Measurements from ENCODE around the gene SYNGR1. TPM values are rescaled to one million over a fixed set of nuclear protein-coding genes. Genes with fewer than 3 reads are reported as not detected.
"Not testable (repeated sequence)": the region's sequence is repeated elsewhere in the genome, so short reads cannot be mapped to it uniquely, and the experiment has no call there.

Gene SYNGR1
- total RNA-seq, 1 donor from 2014 or later = 5.7 TPM

GRCh38 chr22:39330553-39330952, 19.2 kb upstream of the SYNGR1 start:
- H3K4me3 ChIP-seq (ENCODE audit: low read length in 3 of 3); H3K36me3 ChIP-seq (ENCODE audit: control insufficient read depth in 3 of 3, insufficient read depth in 3 of 3, low read length in 3 of 3); H3K27ac ChIP-seq (ENCODE audit: low read depth, low read length); H3K9ac ChIP-seq (ENCODE audit: low read depth in 1 of 3, low read length in 3 of 3); H3K9me3 ChIP-seq (ENCODE audit: control insufficient read depth in 3 of 3, low read length in 3 of 3); H3K4me1 ChIP-seq (ENCODE audit: control insufficient read depth in 3 of 3, insufficient read depth in 3 of 3, low read length in 3 of 3); H3K27me3 ChIP-seq (ENCODE audit: control insufficient read depth in 3 of 3, insufficient read depth in 3 of 3, low read length in 3 of 3): not testable (repeated sequence)

DNA sequence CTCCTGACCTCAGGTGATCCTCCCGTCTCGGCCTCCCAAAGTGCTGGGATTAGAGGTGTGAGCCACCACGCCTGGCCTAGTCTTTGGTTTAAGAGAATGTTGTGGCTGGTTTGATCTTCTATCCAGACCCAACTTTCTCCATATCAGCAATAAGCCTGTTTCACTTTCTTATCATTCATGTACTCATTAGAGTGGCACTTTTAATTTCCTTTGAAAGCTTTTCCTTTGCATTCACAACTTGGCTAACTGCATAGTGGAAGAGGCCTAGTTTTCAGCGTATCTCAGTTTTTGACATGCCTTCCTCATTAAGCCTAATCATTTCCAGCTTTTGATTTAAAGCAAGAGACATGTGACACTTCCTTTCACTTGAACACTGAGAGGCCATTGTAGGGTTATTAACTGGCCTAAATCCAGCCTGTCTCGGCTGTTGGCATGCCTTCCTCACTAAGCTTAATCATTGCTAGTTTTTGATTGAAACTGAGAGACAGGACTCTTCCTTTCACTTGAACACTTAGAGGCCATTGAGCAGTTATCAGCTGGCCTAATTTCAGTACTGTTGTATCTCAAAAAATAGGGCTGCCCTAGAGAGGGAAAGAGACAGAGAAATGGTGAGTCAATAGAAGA, 17.2 kb upstream of the SYNGR1 start:
- Histone ChIP-seq H3K4me1 (ENCODE audit: control insufficient read depth in 3 of 3, insufficient read depth in 3 of 3, low read length in 3 of 3) (peaks cover 0 to 3% (median 0%) of the 10 kb centered on the region in 3 donors), H3K36me3 (ENCODE audit: control insufficient read depth in 3 of 3, insufficient read depth in 3 of 3, low read length in 3 of 3) (no peaks in the 10 kb centered on the region), H3K4me3 (ENCODE audit: low read length in 3 of 3) (no peak overlapping the region), H3K27ac (ENCODE audit: low read depth, low read length) (no peak overlapping the region), H3K27me3 (ENCODE audit: control insufficient read depth in 3 of 3, insufficient read depth in 3 of 3, low read length in 3 of 3) (no peaks in the 10 kb centered on the region), H3K9ac (ENCODE audit: low read depth in 1 of 3, low read length in 3 of 3) (no peak overlapping the region), H3K9me3 (ENCODE audit: control insufficient read depth in 3 of 3, low read length in 3 of 3) (no peaks in the 10 kb centered on the region)

- Histone ChIP-seq H3K9me3 (ENCODE audit: control insufficient read depth in 3 of 3, low read length in 3 of 3) (no peaks in the 10 kb centered on the region), H3K27ac (ENCODE audit: low read depth, low read length) (no peak overlapping the region), H3K27me3 (ENCODE audit: control insufficient read depth in 3 of 3, insufficient read depth in 3 of 3, low read length in 3 of 3) (no peaks in the 10 kb centered on the region), H3K4me3 (ENCODE audit: low read length in 3 of 3) (no peak overlapping the region), H3K4me1 (ENCODE audit: control insufficient read depth in 3 of 3, insufficient read depth in 3 of 3, low read length in 3 of 3) (no peaks in the 10 kb centered on the region), H3K36me3 (ENCODE audit: control insufficient read depth in 3 of 3, insufficient read depth in 3 of 3, low read length in 3 of 3) (no peaks in the 10 kb centered on the region), H3K9ac (ENCODE audit: low read depth in 1 of 3, low read length in 3 of 3) (no peak overlapping the region)
Observed at GRCh38 chr22:39336411-39336810, 13.4 kb upstream of the SYNGR1 start.

- not testable (repeated sequence) for H3K9ac ChIP-seq (ENCODE audit: low read depth in 1 of 3, low read length in 3 of 3); H3K4me3 ChIP-seq (ENCODE audit: low read length in 3 of 3); H3K27me3 ChIP-seq (ENCODE audit: control insufficient read depth in 3 of 3, insufficient read depth in 3 of 3, low read length in 3 of 3); H3K9me3 ChIP-seq (ENCODE audit: control insufficient read depth in 3 of 3, low read length in 3 of 3); H3K27ac ChIP-seq (ENCODE audit: low read depth, low read length); H3K36me3 ChIP-seq (ENCODE audit: control insufficient read depth in 3 of 3, insufficient read depth in 3 of 3, low read length in 3 of 3); H3K4me1 ChIP-seq (ENCODE audit: control insufficient read depth in 3 of 3, insufficient read depth in 3 of 3, low read length in 3 of 3)
Observed at GRCh38 chr22:39339775-39340174, 10.0 kb upstream of the SYNGR1 start.

GRCh38 chr22:39341179-39341578, 8.6 kb upstream of the SYNGR1 start:
- Histone ChIP-seq H3K9ac (ENCODE audit: low read depth in 1 of 3, low read length in 3 of 3) (no peak overlapping the region), H3K36me3 (ENCODE audit: control insufficient read depth in 3 of 3, insufficient read depth in 3 of 3, low read length in 3 of 3) (no peaks in the 10 kb centered on the region), H3K4me3 (ENCODE audit: low read length in 3 of 3) (no peak overlapping the region), H3K4me1 (ENCODE audit: control insufficient read depth in 3 of 3, insufficient read depth in 3 of 3, low read length in 3 of 3) (peaks cover 0 to 5% (median 5%) of the 10 kb centered on the region in 3 donors), H3K27ac (ENCODE audit: low read depth, low read length) (no peak overlapping the region), H3K9me3 (ENCODE audit: control insufficient read depth in 3 of 3, low read length in 3 of 3) (no peaks in the 10 kb centered on the region), H3K27me3 (ENCODE audit: control insufficient read depth in 3 of 3, insufficient read depth in 3 of 3, low read length in 3 of 3) (no peaks in the 10 kb centered on the region)

GRCh38 chr22:39343259-39344045, 6.3 kb upstream of the SYNGR1 start:
- H3K4me1 ChIP-seq (ENCODE audit: control insufficient read depth in 3 of 3, insufficient read depth in 3 of 3, low read length in 3 of 3) = peaks cover 0 to 5% (median 5%) of the 10 kb centered on the region in 3 donors
- no peaks in the 10 kb centered on the region for H3K9me3 ChIP-seq (ENCODE audit: control insufficient read depth in 3 of 3, low read length in 3 of 3)
- no peaks in the 10 kb centered on the region for H3K36me3 ChIP-seq (ENCODE audit: control insufficient read depth in 3 of 3, insufficient read depth in 3 of 3, low read length in 3 of 3)
- H3K9ac ChIP-seq (ENCODE audit: low read depth in 1 of 3, low read length in 3 of 3) = peak overlapping the region in 1 of 3 donors; percentile 40
- H3K4me3 ChIP-seq (ENCODE audit: low read length in 3 of 3) = no peak overlapping the region
- H3K27me3 ChIP-seq (ENCODE audit: control insufficient read depth in 3 of 3, insufficient read depth in 3 of 3, low read length in 3 of 3) = no peaks in the 10 kb centered on the region
- H3K27ac ChIP-seq (ENCODE audit: low read depth, low read length) = no peak overlapping the region

DNA sequence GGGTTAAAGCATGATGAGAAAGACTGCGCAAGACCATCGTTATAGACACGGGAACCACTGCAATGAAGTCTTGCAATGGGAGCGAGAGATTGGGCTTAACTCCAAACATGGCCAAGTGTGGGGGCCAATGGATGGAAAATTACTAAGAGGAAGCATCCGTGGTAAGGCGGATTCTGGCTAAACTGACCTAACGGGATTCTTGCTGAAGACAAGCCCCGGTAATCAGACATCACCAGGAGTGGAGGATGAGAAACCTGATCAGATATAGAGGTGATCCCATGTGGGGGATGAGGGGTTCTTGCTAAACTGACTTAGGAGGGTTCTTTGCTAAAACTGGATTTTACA, 5.8 kb upstream of the SYNGR1 start:
- Histone ChIP-seq H3K36me3 (ENCODE audit: control insufficient read depth in 3 of 3, insufficient read depth in 3 of 3, low read length in 3 of 3) (no peaks in the 10 kb centered on the region), H3K27me3 (ENCODE audit: control insufficient read depth in 3 of 3, insufficient read depth in 3 of 3, low read length in 3 of 3) (no peaks in the 10 kb centered on the region), H3K4me3 (ENCODE audit: low read length in 3 of 3) (no peak overlapping the region), H3K27ac (ENCODE audit: low read depth, low read length) (no peak overlapping the region), H3K9ac (ENCODE audit: low read depth in 1 of 3, low read length in 3 of 3) (no peak overlapping the region), H3K9me3 (ENCODE audit: control insufficient read depth in 3 of 3, low read length in 3 of 3) (no peaks in the 10 kb centered on the region), H3K4me1 (ENCODE audit: control insufficient read depth in 3 of 3, insufficient read depth in 3 of 3, low read length in 3 of 3) (peaks cover 0 to 7% (median 5%) of the 10 kb centered on the region in 3 donors)

DNA sequence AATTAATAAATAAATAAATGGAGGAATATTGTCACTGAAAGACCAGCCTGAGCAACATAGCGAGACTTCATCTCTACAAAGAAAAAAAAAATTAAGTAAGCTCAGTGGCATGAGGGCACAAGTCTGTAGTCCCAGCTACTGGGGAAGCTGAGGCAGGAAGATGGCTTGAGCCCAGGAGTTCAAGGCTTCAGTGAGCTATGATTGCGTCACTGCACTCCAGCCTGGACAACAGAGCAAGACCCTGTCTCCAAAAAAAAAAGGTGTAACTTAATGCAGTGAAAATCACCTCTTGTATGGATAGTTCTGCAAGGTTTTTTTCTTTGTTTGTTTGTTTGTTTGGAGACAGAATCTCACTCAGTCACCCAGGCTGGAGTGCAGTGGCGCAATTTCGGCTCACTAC, 4.6 kb upstream of the SYNGR1 start:
- H3K27me3 ChIP-seq (ENCODE audit: control insufficient read depth in 3 of 3, insufficient read depth in 3 of 3, low read length in 3 of 3) = no peaks in the 10 kb centered on the region
- no peak overlapping the region for H3K9ac ChIP-seq (ENCODE audit: low read depth in 1 of 3, low read length in 3 of 3)
- no peaks in the 10 kb centered on the region for H3K36me3 ChIP-seq (ENCODE audit: control insufficient read depth in 3 of 3, insufficient read depth in 3 of 3, low read length in 3 of 3)
- H3K4me1 ChIP-seq (ENCODE audit: control insufficient read depth in 3 of 3, insufficient read depth in 3 of 3, low read length in 3 of 3) = peaks cover 0 to 8% (median 5%) of the 10 kb centered on the region in 3 donors
- H3K27ac ChIP-seq (ENCODE audit: low read depth, low read length) = no peak overlapping the region
- H3K4me3 ChIP-seq (ENCODE audit: low read length in 3 of 3) = no peak overlapping the region
- no peaks in the 10 kb centered on the region for H3K9me3 ChIP-seq (ENCODE audit: control insufficient read depth in 3 of 3, low read length in 3 of 3)

DNA sequence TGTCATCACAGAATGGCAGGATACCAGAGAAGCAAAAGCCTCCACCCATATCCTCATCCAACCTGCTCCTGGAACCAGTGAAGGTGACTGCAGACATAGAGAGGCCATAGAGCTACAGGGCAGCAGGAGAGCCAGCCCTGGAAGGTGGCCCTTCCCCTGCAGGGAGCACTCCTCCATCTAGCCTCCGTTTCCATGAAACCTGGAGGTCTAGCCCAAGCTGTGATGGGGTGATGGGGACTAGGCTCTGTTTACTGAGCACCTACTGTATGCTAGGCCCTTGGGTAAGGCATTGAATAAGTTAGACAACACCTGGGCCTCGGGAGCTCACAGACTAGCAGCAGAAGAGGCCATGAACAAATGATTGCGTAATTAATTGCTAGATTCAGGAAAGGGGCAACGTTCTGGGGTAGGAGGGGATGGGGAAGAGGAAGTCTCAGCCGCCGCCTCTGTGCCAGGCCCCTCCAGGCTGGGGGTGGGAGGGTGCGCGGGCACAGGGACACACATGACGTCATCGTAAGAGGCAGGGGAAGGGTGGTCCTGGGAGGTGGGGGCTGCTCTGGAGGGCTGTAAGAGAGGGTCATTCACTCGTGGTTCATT, 784 bp upstream of the SYNGR1 start:
- Histone ChIP-seq H3K4me1 (ENCODE audit: control insufficient read depth in 3 of 3, insufficient read depth in 3 of 3, low read length in 3 of 3) (peaks cover 7 to 13% (median 12%) of the 10 kb centered on the region in 3 donors), H3K27me3 (ENCODE audit: control insufficient read depth in 3 of 3, insufficient read depth in 3 of 3, low read length in 3 of 3) (no peaks in the 10 kb centered on the region), H3K36me3 (ENCODE audit: control insufficient read depth in 3 of 3, insufficient read depth in 3 of 3, low read length in 3 of 3) (no peaks in the 10 kb centered on the region), H3K4me3 (ENCODE audit: low read length in 3 of 3) (peak overlapping the region; percentile 72 to 87 (median 75)), H3K9ac (ENCODE audit: low read depth in 1 of 3, low read length in 3 of 3) (peak overlapping the region; percentile 51 to 80 (median 67)), H3K9me3 (ENCODE audit: control insufficient read depth in 3 of 3, low read length in 3 of 3) (no peaks in the 10 kb centered on the region), H3K27ac (ENCODE audit: low read depth, low read length) (no peak overlapping the region)

GRCh38 chr22:39349506-39349966, 255 bp upstream of the SYNGR1 start:
- Histone ChIP-seq H3K4me3 (ENCODE audit: low read length in 3 of 3) (peak overlapping the region; percentile 75 to 87 (median 83)), H3K4me1 (ENCODE audit: control insufficient read depth in 3 of 3, insufficient read depth in 3 of 3, low read length in 3 of 3) (peaks cover 7 to 13% (median 12%) of the 10 kb centered on the region in 3 donors), H3K36me3 (ENCODE audit: control insufficient read depth in 3 of 3, insufficient read depth in 3 of 3, low read length in 3 of 3) (no peaks in the 10 kb centered on the region), H3K9me3 (ENCODE audit: control insufficient read depth in 3 of 3, low read length in 3 of 3) (no peaks in the 10 kb centered on the region), H3K9ac (ENCODE audit: low read depth in 1 of 3, low read length in 3 of 3) (peak overlapping the region; percentile 65 to 85 (median 67)), H3K27me3 (ENCODE audit: control insufficient read depth in 3 of 3, insufficient read depth in 3 of 3, low read length in 3 of 3) (no peaks in the 10 kb centered on the region), H3K27ac (ENCODE audit: low read depth, low read length) (no peak overlapping the region)
